Subcutaneous adipose tissue (tissue), 4 donors: ENCODE data around the gene CIC. TPM values are rescaled to one million over a fixed set of nuclear protein-coding genes. Genes with fewer than 3 reads are reported as not detected.

Experiments used
- total RNA-seq, 4 donors: library from RNA; depleted of rRNA; stranded (reverse); fragments of >200 nt; gene quantifications; one replicate each; pipeline ENCODE4 v1.1.0, GENCODE V29; 2016
- TF ChIP-seq, protein P1 (sequence below): fragments of 450-650 bp; IDR thresholded peaks from one replicate; pipeline ENCODE4 v1.5.1; 2016; ENCODE audit warnings: low read depth, mild to moderate bottlenecking, control low read depth, antibody characterized with exemption, moderate library complexity

Gene CIC
- total RNA-seq, 4 donors from 2014 or later, result 12.4 to 49.9 (median 14.9) TPM

GRCh38 chr19:42268142-42268703 lies 829 bp upstream of the CIC start:
- TF ChIP-seq, protein P1, sequence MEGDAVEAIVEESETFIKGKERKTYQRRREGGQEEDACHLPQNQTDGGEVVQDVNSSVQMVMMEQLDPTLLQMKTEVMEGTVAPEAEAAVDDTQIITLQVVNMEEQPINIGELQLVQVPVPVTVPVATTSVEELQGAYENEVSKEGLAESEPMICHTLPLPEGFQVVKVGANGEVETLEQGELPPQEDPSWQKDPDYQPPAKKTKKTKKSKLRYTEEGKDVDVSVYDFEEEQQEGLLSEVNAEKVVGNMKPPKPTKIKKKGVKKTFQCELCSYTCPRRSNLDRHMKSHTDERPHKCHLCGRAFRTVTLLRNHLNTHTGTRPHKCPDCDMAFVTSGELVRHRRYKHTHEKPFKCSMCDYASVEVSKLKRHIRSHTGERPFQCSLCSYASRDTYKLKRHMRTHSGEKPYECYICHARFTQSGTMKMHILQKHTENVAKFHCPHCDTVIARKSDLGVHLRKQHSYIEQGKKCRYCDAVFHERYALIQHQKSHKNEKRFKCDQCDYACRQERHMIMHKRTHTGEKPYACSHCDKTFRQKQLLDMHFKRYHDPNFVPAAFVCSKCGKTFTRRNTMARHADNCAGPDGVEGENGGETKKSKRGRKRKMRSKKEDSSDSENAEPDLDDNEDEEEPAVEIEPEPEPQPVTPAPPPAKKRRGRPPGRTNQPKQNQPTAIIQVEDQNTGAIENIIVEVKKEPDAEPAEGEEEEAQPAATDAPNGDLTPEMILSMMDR, result no peak

- TF ChIP-seq, protein P1, result no peak
Observed at GRCh38 chr19:42269478-42270345, 660 bp downstream of the CIC start.

- TF ChIP-seq, protein P1, result no peak
Observed at GRCh38 chr19:42270346-42271044, 1.4 kb downstream of the CIC start.

GRCh38 chr19:42271045-42271419 lies 2.0 kb downstream of the CIC start:
- TF ChIP-seq, protein P1, result no peak

- TF ChIP-seq, protein P1, result no peak
Observed at GRCh38 chr19:42271861-42272534, 2.9 kb downstream of the CIC start.

DNA sequence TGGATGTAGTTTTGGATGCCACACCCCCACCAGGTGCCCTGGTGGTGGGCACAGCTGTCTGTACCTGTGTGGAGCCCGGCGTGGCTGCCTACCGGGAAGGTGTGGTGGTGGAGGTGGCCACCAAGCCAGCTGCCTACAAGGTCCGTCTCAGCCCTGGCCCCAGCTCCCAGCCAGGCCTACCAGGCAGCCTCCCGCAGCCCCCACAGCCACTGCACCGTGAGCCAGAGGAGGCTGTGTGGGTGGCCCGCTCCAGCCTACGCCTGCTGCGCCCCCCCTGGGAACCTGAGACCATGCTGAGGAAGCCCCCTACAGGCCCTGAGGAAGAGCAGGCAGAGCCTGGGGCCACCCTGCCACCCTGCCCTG lies 3.5 kb downstream of the CIC start:
- TF ChIP-seq, protein P1, result no peak

DNA sequence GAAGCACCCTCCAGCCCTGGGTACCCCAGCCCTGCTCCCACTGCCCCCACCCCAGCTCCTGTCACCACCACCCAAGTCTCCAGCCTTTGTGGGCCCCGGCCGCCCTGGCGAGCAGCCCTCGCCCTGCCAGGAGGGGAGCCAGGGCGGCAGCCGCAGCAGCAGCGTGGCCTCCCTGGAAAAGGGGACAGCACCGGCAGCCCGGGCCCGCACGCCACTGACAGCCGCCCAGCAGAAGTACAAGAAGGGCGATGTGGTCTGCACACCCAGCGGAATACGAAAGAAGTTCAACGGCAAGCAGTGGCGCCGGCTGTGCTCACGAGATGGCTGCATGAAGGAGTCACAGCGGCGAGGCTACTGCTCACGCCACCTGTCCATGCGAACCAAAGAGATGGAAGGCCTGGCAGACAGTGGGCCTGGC lies 3.9 kb downstream of the CIC start:
- TF ChIP-seq, protein P1, result no peak
